ELF-1 (cell line): ENCODE data around the gene CDH4.

Experiments used
- DNase-seq: peaks from one replicate; pipeline ENCODE4 v3.0.0-alpha.2; 2016; ENCODE audit warnings: low read depth, low spot score

The CDH4 gene

GRCh38 chr20:61557621-61558020, 305.6 kb downstream of the CDH4 start:
- DNase-seq = no peak

- no peak for DNase-seq
Observed at GRCh38 chr20:61558726-61559125, 306.7 kb downstream of the CDH4 start.

- no peak for DNase-seq
Observed at GRCh38 chr20:61559706-61560315, 307.8 kb downstream of the CDH4 start.

GRCh38 chr20:61560361-61560853, 308.3 kb downstream of the CDH4 start:
- peak; percentile 49 for DNase-seq

GRCh38 chr20:61561111-61561830, 309.2 kb downstream of the CDH4 start:
- DNase-seq = no peak

- no peak for DNase-seq
Observed at GRCh38 chr20:61562491-61562890, 310.4 kb downstream of the CDH4 start.

- DNase-seq = peak; percentile 21
Observed at GRCh38 chr20:61562897-61563504, 310.9 kb downstream of the CDH4 start.

- no peak for DNase-seq
Observed at GRCh38 chr20:61564628-61565027, 312.6 kb downstream of the CDH4 start.

- no peak for DNase-seq
Observed at GRCh38 chr20:61565791-61566190, 313.7 kb downstream of the CDH4 start.

- no peak for DNase-seq
Observed at GRCh38 chr20:61566691-61567090, 314.6 kb downstream of the CDH4 start.

GRCh38 chr20:61567204-61567603, 315.1 kb downstream of the CDH4 start:
- no peak for DNase-seq

- no peak for DNase-seq
Observed at GRCh38 chr20:61569825-61570224, 317.8 kb downstream of the CDH4 start.

- no peak for DNase-seq
Observed at GRCh38 chr20:61570646-61571195, 318.7 kb downstream of the CDH4 start.

GRCh38 chr20:61571221-61571620, 319.2 kb downstream of the CDH4 start:
- no peak for DNase-seq

GRCh38 chr20:61571916-61572711, 320.1 kb downstream of the CDH4 start:
- DNase-seq = no peak

GRCh38 chr20:61572789-61573188, 320.7 kb downstream of the CDH4 start:
- DNase-seq = no peak

GRCh38 chr20:61573415-61574305, 321.6 kb downstream of the CDH4 start:
- DNase-seq = no peak

GRCh38 chr20:61575151-61575937, 323.3 kb downstream of the CDH4 start:
- DNase-seq = no peak

GRCh38 chr20:61576372-61576771, 324.3 kb downstream of the CDH4 start:
- DNase-seq = no peak

GRCh38 chr20:61577065-61577464, 325.0 kb downstream of the CDH4 start:
- no peak for DNase-seq
